ENCODE results near the gene PHF20. TPM values are rescaled to one million over a fixed set of nuclear protein-coding genes. Genes with fewer than 3 reads are reported as not detected.

The PHF20 gene
- total and polyA plus RNA-seq, 4 donors = 17.5 to 51.5 (median 32.6) TPM

DNA sequence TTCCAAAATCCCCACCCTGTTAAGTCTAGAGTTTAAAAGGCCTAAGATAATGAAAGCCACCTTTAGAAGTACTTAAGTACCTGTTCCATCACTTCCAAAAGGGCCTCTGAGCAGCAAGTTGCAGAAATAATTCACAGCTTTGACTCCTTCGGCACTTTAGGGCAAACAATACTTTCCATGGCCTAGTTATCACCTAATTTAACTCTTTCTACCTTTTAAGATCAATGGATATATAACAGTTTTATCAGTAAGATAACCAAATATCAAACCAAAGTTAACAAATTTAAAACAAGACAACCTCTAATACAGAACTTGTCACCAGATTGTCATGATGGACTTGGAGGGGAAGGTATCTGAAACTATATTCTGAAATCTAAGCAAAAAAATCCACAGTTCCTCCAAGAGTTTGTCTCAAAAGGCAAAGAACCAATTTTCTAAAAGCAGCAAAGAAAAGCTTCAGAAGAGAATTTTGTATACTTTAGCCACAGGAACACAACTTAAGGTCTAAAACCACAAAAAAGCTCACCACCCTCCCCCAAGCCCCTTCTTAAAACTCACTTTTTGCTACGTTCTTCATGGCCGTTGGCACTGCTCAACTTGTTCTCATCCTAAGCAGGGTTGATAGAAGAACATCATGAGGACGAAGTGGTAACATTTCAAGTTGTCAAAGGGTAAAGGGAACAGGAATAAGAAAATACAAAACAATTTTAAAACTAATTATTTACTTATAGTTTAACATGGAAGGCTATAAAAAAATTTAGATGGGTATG, 33.2 kb upstream of the PHF20 start:
- no peak overlapping the region for H3K4me3 ChIP-seq
- H3K27me3 ChIP-seq (ENCODE audit: control insufficient read depth in 3 of 3, insufficient read depth in 3 of 3, low read length in 2 of 3) = no peaks in the 10 kb centered on the region
- H3K9me3 ChIP-seq (ENCODE audit: control insufficient read depth in 4 of 4, insufficient read depth in 3 of 4, low read length in 3 of 4) = no peaks in the 10 kb centered on the region
- DNase-seq = no peak
- H3K9ac ChIP-seq (ENCODE audit: insufficient read depth in 1 of 2, low read length in 2 of 2) = no peak overlapping the region
- TF ChIP-seq, protein P1, sequence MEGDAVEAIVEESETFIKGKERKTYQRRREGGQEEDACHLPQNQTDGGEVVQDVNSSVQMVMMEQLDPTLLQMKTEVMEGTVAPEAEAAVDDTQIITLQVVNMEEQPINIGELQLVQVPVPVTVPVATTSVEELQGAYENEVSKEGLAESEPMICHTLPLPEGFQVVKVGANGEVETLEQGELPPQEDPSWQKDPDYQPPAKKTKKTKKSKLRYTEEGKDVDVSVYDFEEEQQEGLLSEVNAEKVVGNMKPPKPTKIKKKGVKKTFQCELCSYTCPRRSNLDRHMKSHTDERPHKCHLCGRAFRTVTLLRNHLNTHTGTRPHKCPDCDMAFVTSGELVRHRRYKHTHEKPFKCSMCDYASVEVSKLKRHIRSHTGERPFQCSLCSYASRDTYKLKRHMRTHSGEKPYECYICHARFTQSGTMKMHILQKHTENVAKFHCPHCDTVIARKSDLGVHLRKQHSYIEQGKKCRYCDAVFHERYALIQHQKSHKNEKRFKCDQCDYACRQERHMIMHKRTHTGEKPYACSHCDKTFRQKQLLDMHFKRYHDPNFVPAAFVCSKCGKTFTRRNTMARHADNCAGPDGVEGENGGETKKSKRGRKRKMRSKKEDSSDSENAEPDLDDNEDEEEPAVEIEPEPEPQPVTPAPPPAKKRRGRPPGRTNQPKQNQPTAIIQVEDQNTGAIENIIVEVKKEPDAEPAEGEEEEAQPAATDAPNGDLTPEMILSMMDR (IDR thresholded peaks at IDR 0.05; ENCODE audit: control extremely low read depth, extremely low read depth) = no peak
- peaks cover 3 to 34% (median 12%) of the 10 kb centered on the region in 5 donors for H3K4me1 ChIP-seq (ENCODE audit: control insufficient read depth in 5 of 5, insufficient read depth in 5 of 5, low read length in 5 of 5)
- H3K36me3 ChIP-seq (ENCODE audit: control insufficient read depth in 4 of 4, insufficient read depth in 4 of 4, low read length in 4 of 4) = peaks cover 19 to 57% (median 44%) of the 10 kb centered on the region in 4 donors
- 56 to 71% methylated on average over 4 of the region's 4 CpGs for WGBS, 2 donors
- no peak for ATAC-seq (ENCODE audit: insufficient read depth, low FRiP score)
- no peak overlapping the region for H3K27ac ChIP-seq (ENCODE audit: low read depth in 1 of 2, low read length in 1 of 2)

DNA sequence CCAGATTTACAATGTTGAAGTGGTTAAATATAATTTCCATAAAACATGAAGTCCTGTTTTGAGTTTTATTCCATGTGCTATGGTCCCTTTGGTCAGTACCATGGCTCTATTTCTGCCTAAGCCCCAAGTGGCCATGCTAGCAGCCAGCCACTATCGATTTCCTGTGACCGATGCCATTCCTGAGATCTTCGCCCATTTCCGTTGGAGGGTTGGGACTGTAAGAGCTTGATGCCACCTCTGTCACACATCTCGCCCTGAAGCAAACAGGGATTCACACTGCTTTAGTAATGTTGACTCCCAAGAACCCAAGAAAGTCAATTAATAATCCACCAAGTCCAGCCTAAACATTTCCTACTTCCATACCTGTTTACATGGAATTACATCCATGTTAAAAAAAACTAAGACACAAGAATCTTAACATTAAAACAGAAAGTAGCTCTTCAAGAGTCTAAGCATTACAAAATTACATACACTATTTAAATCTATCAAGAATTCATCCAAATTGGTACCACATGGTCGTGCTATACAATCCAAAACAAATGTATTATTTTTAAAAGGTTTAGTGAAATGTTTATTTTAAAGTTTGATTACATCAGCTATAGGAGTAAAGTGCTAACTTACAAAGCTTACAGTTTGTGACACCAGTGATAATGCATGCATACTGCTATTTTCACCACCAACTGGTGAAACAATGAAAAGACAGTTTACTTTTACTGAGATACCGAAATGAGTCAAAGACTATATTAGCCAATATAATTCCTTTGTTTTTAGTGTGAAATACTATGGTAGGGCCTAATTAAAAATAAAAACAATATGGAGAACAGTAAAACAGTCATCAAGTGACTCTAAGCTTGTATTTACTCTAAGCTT, 32.3 kb upstream of the PHF20 start:
- Histone ChIP-seq H3K36me3 (ENCODE audit: control insufficient read depth in 4 of 4, insufficient read depth in 4 of 4, low read length in 4 of 4) (peaks cover 19 to 47% (median 37%) of the 10 kb centered on the region in 4 donors), H3K9me3 (ENCODE audit: control insufficient read depth in 4 of 4, insufficient read depth in 3 of 4, low read length in 3 of 4) (no peaks in the 10 kb centered on the region), H3K4me1 (ENCODE audit: control insufficient read depth in 5 of 5, insufficient read depth in 5 of 5, low read length in 5 of 5) (peaks cover 3 to 37% (median 12%) of the 10 kb centered on the region in 5 donors), H3K9ac (ENCODE audit: insufficient read depth in 1 of 2, low read length in 2 of 2) (no peak overlapping the region), H3K4me3 (peak overlapping the region; percentile 20), H3K27me3 (ENCODE audit: control insufficient read depth in 3 of 3, insufficient read depth in 3 of 3, low read length in 2 of 3) (no peaks in the 10 kb centered on the region), H3K27ac (ENCODE audit: low read depth in 1 of 2, low read length in 1 of 2) (peak overlapping the region in 1 of 2 donors; percentile 61)
- WGBS, 2 donors = 42 to 67% methylated on average over 7 of the region's 7 CpGs
- DNase-seq (peak in 2 of 3 donors; percentile 26 to 31), ATAC-seq (ENCODE audit: insufficient read depth, low FRiP score) (no peak)
- TF ChIP-seq, protein P1 (IDR thresholded peaks at IDR 0.05; ENCODE audit: control extremely low read depth, extremely low read depth) = no peak

DNA sequence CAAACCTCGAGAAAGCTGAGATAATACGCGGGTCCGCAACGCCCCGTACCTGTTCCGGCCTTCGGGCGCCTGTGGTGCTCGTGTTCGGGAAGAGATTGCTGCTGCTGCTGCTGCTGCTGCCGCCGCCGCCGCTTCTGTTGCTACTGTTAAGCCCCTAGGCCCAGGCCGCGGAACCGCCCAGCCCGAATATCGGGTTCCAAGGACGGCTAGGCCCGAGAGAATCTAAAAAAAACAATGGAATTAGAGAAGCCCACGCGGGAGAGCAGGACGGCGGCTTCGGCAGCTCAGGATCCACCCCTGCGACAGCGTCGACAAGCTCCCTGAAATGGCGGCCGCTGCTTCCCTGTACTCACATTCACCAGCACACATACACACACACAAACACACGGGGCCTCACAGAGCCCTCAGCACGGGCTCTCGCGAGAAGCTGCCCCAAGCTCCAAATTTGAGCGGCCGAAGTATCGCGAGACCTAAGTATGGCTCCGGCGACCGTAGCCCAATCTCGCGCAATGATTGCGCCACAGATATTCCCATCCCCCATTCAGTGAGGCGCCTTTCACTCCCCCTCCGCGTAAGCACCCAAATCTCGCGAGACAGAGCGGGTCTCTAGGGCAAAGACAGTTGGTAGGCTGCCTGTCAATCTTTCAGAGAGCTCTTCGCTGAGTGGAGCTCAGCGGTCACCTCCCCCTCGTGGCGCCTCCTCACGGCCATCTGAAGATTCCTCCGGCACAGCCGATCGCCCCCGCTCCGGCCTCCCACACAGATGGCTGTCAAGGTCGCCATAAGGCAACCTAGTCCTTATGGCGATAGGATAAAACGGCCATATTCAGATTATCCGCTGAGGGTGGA, 29.7 kb upstream of the PHF20 start, which contains the start of gene RBM39:
TSS of gene RBM39 (minus strand) at position 369 of the 849 bp plus-strand sequence. CDS start 1,386 bp downstream, outside the sequence.
- H3K36me3 ChIP-seq (ENCODE audit: control insufficient read depth in 4 of 4, insufficient read depth in 4 of 4, low read length in 4 of 4) = peaks cover 14 to 32% (median 20%) of the 10 kb centered on the region in 4 donors
- 0% methylated on average over 66 of the region's 66 CpGs for WGBS, 2 donors
- ATAC-seq (ENCODE audit: insufficient read depth, low FRiP score) = peak; percentile 94
- peak within 1 kb of the TSS; percentile 98 to 100 for H3K27ac ChIP-seq (ENCODE audit: low read depth in 1 of 2, low read length in 1 of 2)
- peak; percentile 100 for DNase-seq
- no peaks in the 10 kb centered on the region for H3K9me3 ChIP-seq (ENCODE audit: control insufficient read depth in 4 of 4, insufficient read depth in 3 of 4, low read length in 3 of 4)
- H3K4me1 ChIP-seq (ENCODE audit: control insufficient read depth in 5 of 5, insufficient read depth in 5 of 5, low read length in 5 of 5) = peaks cover 3 to 37% (median 9%) of the 10 kb centered on the region in 5 donors
- TF ChIP-seq, protein P1 (IDR thresholded peaks at IDR 0.05; ENCODE audit: control extremely low read depth, extremely low read depth) = peak; percentile 36
- no peaks in the 10 kb centered on the region for H3K27me3 ChIP-seq (ENCODE audit: control insufficient read depth in 3 of 3, insufficient read depth in 3 of 3, low read length in 2 of 3)
- peak within 1 kb of the TSS; percentile 94 for H3K4me3 ChIP-seq
- H3K9ac ChIP-seq (ENCODE audit: insufficient read depth in 1 of 2, low read length in 2 of 2) = peak within 1 kb of the TSS; percentile 98 to 100
